Adrenal gland (tissue), 12 donors: ENCODE data around the gene BTG1. TPM values are rescaled to one million over a fixed set of nuclear protein-coding genes. Genes with fewer than 3 reads are reported as not detected.

Experiments
- DNase-seq, 7 donors: peaks; one replicate each; pipeline ENCODE4 v3.0.0-alpha.2; 2019 to 2020
- H3K27ac ChIP-seq, 5 donors: fragments of 200-600 bp; sonication (generic) in 4 of 5; 1 replicate in 3 of 5; 2 replicates in 2 of 5; pipeline versions ENCODE4 v1.5.1 to v1.8.0; 2016 to 2020; ENCODE audit warnings: mild to moderate bottlenecking in 1 of 5
- H3K27me3 ChIP-seq: fragments of 200-600 bp; 2 replicates; pipeline ENCODE4 v1.8.0; 2021
- H3K36me3 ChIP-seq, 2 donors: fragments of 200-600 bp; replicated peaks in 1 of 2; 1 replicate in 1 of 2; 2 replicates in 1 of 2; pipeline versions ENCODE4 v1.5.1 to v1.8.0; 2018 to 2022
- H3K4me1 ChIP-seq, 2 donors: fragments of 200-600 bp; replicated peaks in 1 of 2; 1 replicate in 1 of 2; 2 replicates in 1 of 2; pipeline versions ENCODE4 v1.5.1 to v1.8.0; 2018 to 2021
- H3K4me3 ChIP-seq, 4 donors: fragments of 200-600 bp; sonication (generic) in 3 of 4; one replicate each; pipeline ENCODE4 v1.5.1; 2016 to 2018
- H3K9me3 ChIP-seq, 3 donors: fragments of 200-600 bp; sonication (generic) in 1 of 3; replicated peaks in 1 of 3; 1 replicate in 2 of 3; 2 replicates in 1 of 3; pipeline versions ENCODE4 v1.5.1 to v1.8.0; 2016 to 2021
- CTCF ChIP-seq, 6 experiments: fragments of 450-650 bp in 4 of 6; fragments of 200-600 bp in 2 of 6; sonication (generic) in 1 of 6; IDR thresholded peaks; 1 replicate in 5 of 6; 2 replicates in 1 of 6; pipeline versions ENCODE4 v1.5.1 to v1.8.0; 2016 to 2021; ENCODE audit warnings: antibody characterized with exemption in 6 of 6, mild to moderate bottlenecking in 2 of 6, moderate library complexity in 1 of 6
- POLR2A ChIP-seq, 2 donors: fragments of 450-650 bp; IDR thresholded peaks; one replicate each; pipeline ENCODE4 v1.6.1; 2017; ENCODE audit warnings: antibody characterized with exemption in 2 of 2, mild to moderate bottlenecking in 2 of 2, moderate library complexity in 1 of 2
- WGBS, 4 donors: extraction: QIAGEN DNeasy Blood & Tissue Kit in 2 of 4; methylation state at CpG; one replicate each; pipeline versions ENCODE4 v1.1.5 to v1.1.7; 2013 to 2017; 5-methylcytosine and 5-hydroxymethylcytosine counted together
- intact Hi-C, 2 donors: fragments of 100-400 bp; cut with DNase I; formaldehyde crosslinking; loops; one replicate each; pipeline versions ENCODE4 v1.14.1 to v1.15.0; 2022 to 2023
- polyA plus RNA-seq, 3 donors: library from polyadenylated mRNA; stranded (reverse); fragments of 200-250 nt in 2 of 3; fragments of 350-450 nt in 1 of 3; fragmentation: Illumina TruSeq in 1 of 3; extraction: RNeasy Lipid Tissue Mini Kit (QIAGEN cat#74804) in 1 of 3; gene quantifications; one replicate each; pipeline ENCODE4 v1.2.3, GENCODE V29; 2013 to 2014
- total RNA-seq, 9 donors: library from RNA; depleted of rRNA in 4 of 9; stranded (reverse); fragments of >200 nt in 4 of 9; fragments of 120-200 nt in 1 of 9; fragmentation: NEBNext Ultra II Directional in 1 of 9; extraction: Animal tissue kit (Norgen Biotek cat#: 25700) in 1 of 9; gene quantifications; one replicate each; pipeline versions ENCODE4 v1.1.0 to v1.2.4, GENCODE V29; 2013 to 2023
- donor health status: healthy with polysubstance abuse.
- donor health status: Bipolar disorder and iron deficiency.
- donor health status: DM: yes; HTN: yes; CAD: no.
- donor health status: DM: no; HTN: no; CAD: no.
- donor health status: DM: no; HTN: no; CAD: no.
- donor health status: DM: yes; HTN: yes; CAD: no.

The BTG1 gene
- total and polyA plus RNA-seq, 12 donors, result 26.3 to 388 (median 60.8) TPM

- DNase-seq, result no peak
- H3K9me3 ChIP-seq, result no peaks in the 10 kb centered on the region
- no peaks in the 10 kb centered on the region for H3K27me3 ChIP-seq
- intact Hi-C loops, result loop anchor here in 1 of 2 donors (10.0 kb wide), 1 partner anchor 126 kb away; no protein-coding TSS in a partner anchor
- TF ChIP-seq CTCF (IDR thresholded peaks at IDR 0.05) (no peak), POLR2A (IDR thresholded peaks at IDR 0.05) (no peak)
- H3K36me3 ChIP-seq, result no peaks in the 10 kb centered on the region
- peaks cover 38 to 53% of the 10 kb centered on the region in 2 donors for H3K4me1 ChIP-seq
- WGBS, 4 donors, result 31 to 71% (median 62%) methylated on average over 4 of the region's 4 CpGs
- no peak overlapping the region for H3K4me3 ChIP-seq
- no peak overlapping the region for H3K27ac ChIP-seq
Measured at GRCh38 chr12:92130999-92131398, 14.6 kb downstream of the BTG1 start.

- H3K4me3 ChIP-seq, result no peak overlapping the region
- no peaks in the 10 kb centered on the region for H3K36me3 ChIP-seq
- intact Hi-C loops, result loop anchor here in 1 of 2 donors (10.0 kb wide), 1 partner anchor 125 kb away; no protein-coding TSS in a partner anchor
- TF ChIP-seq CTCF (IDR thresholded peaks at IDR 0.05) (no peak), POLR2A (IDR thresholded peaks at IDR 0.05) (no peak)
- 97 to 100% (median 99%) methylated on average over 2 of the region's 2 CpGs for whole genome bisulfite sequencing, 4 donors
- DNase-seq, result no peak
- no peaks in the 10 kb centered on the region for H3K27me3 ChIP-seq
- H3K4me1 ChIP-seq, result peaks cover 30 to 48% of the 10 kb centered on the region in 2 donors
- H3K27ac ChIP-seq, result no peak overlapping the region
- no peaks in the 10 kb centered on the region for H3K9me3 ChIP-seq
Measured at GRCh38 chr12:92129609-92130008, 16.0 kb downstream of the BTG1 start.

GRCh38 chr12:92128612-92129011 is 17.0 kb downstream of the BTG1 start:
- no peak for DNase-seq

GRCh38 chr12:92124689-92125029 is 21.0 kb downstream of the BTG1 start:
- Histone ChIP-seq H3K4me1 (peaks cover 0 to 10% of the 10 kb centered on the region in 2 donors), H3K27me3 (no peaks in the 10 kb centered on the region), H3K9me3 (peaks cover 0 to 11% (median 0%) of the 10 kb centered on the region in 3 donors), H3K27ac (no peak overlapping the region), H3K4me3 (no peak overlapping the region), H3K36me3 (no peaks in the 10 kb centered on the region)
- TF ChIP-seq CTCF (IDR thresholded peaks at IDR 0.05) (no peak), POLR2A (IDR thresholded peaks at IDR 0.05) (no peak)
- 70 to 79% (median 76%) methylated on average over 6 of the region's 6 CpGs for WGBS, 4 donors
- intact Hi-C loops, result no loop called here
- DNase-seq, result no peak

More at GRCh38 chr12:92128612-92129011, 17.0 kb downstream of the BTG1 start:
- Histone ChIP-seq H3K9me3 (no peaks in the 10 kb centered on the region), H3K27ac (no peak overlapping the region), H3K36me3 (no peaks in the 10 kb centered on the region), H3K27me3 (no peaks in the 10 kb centered on the region), H3K4me1 (peaks cover 20 to 42% of the 10 kb centered on the region in 2 donors), H3K4me3 (no peak overlapping the region)
- TF ChIP-seq POLR2A (IDR thresholded peaks at IDR 0.05) (no peak), CTCF (IDR thresholded peaks at IDR 0.05) (no peak)
- intact Hi-C loops, result no loop called here
- 87 to 95% (median 94%) methylated on average over 1 of the region's 1 CpG for WGBS, 4 donors
